NCI-H128 (cell line): ENCODE measurements around the gene PRPF39.
"Not testable (repeated sequence)": the region's sequence is repeated elsewhere in the genome, so short reads cannot be mapped to it uniquely, and the experiment has no call there.

Source experiments
- DNase-seq: peaks from one replicate; lab custom pipeline; 2025; ENCODE audit not compliant: unreplicated experiment; lab: John Stamatoyannopoulos, UW

The PRPF39 gene

GRCh38 chr14:45081096-45081495, 2.8 kb upstream of the PRPF39 start:
- DNase-seq: not testable (repeated sequence)

GRCh38 chr14:45082420-45082819, 1.5 kb upstream of the PRPF39 start:
- DNase-seq: no peak

- DNase-seq: no peak
Measured at GRCh38 chr14:45083617-45083975, 320 bp upstream of the PRPF39 start.

GRCh38 chr14:45084946-45085346, 1.0 kb downstream of the PRPF39 start:
- DNase-seq: no peak

- DNase-seq: no peak
Measured at GRCh38 chr14:45089813-45090212, 5.9 kb downstream of the PRPF39 start.

GRCh38 chr14:45091710-45092109, 7.8 kb downstream of the PRPF39 start:
- no peak for DNase-seq

- no peak for DNase-seq
Measured at GRCh38 chr14:45094275-45094674, 10.4 kb downstream of the PRPF39 start.

- no peak for DNase-seq
Measured at GRCh38 chr14:45095143-45095542, 11.2 kb downstream of the PRPF39 start.

- DNase-seq: no peak
Measured at GRCh38 chr14:45096218-45096617, 12.3 kb downstream of the PRPF39 start.

GRCh38 chr14:45103806-45104205, 19.9 kb downstream of the PRPF39 start:
- DNase-seq: no peak

GRCh38 chr14:45104561-45104960, 20.6 kb downstream of the PRPF39 start:
- DNase-seq: no peak

- DNase-seq: no peak
Measured at GRCh38 chr14:45112896-45113781, 29.2 kb downstream of the PRPF39 start.

GRCh38 chr14:45114327-45114726, 30.4 kb downstream of the PRPF39 start:
- no peak for DNase-seq

- DNase-seq: no peak
Measured at GRCh38 chr14:45118594-45118993, 34.7 kb downstream of the PRPF39 start.

- no peak for DNase-seq
Measured at GRCh38 chr14:45120096-45120495, 36.2 kb downstream of the PRPF39 start.

GRCh38 chr14:45123271-45123670, 39.4 kb downstream of the PRPF39 start:
- DNase-seq: no peak

- no peak for DNase-seq
Measured at GRCh38 chr14:45125754-45126153, 41.8 kb downstream of the PRPF39 start.

GRCh38 chr14:45128963-45129629, 45.2 kb downstream of the PRPF39 start:
- no peak for DNase-seq

- DNase-seq: no peak
Measured at GRCh38 chr14:45133683-45134050, 49.8 kb downstream of the PRPF39 start.

- DNase-seq: peak; percentile 95
Measured at GRCh38 chr14:45134051-45134958, 50.4 kb downstream of the PRPF39 start, which contains the start of gene FKBP3. Gene FKBP3 (minus strand): TSS chr14:45134481. CDS start chr14:45134456, 25 bp downstream.

- no peak for DNase-seq
Measured at GRCh38 chr14:45135156-45135555, 51.2 kb downstream of the PRPF39 start.
